Measurements from ENCODE around the gene UBAC2.

DNA sequence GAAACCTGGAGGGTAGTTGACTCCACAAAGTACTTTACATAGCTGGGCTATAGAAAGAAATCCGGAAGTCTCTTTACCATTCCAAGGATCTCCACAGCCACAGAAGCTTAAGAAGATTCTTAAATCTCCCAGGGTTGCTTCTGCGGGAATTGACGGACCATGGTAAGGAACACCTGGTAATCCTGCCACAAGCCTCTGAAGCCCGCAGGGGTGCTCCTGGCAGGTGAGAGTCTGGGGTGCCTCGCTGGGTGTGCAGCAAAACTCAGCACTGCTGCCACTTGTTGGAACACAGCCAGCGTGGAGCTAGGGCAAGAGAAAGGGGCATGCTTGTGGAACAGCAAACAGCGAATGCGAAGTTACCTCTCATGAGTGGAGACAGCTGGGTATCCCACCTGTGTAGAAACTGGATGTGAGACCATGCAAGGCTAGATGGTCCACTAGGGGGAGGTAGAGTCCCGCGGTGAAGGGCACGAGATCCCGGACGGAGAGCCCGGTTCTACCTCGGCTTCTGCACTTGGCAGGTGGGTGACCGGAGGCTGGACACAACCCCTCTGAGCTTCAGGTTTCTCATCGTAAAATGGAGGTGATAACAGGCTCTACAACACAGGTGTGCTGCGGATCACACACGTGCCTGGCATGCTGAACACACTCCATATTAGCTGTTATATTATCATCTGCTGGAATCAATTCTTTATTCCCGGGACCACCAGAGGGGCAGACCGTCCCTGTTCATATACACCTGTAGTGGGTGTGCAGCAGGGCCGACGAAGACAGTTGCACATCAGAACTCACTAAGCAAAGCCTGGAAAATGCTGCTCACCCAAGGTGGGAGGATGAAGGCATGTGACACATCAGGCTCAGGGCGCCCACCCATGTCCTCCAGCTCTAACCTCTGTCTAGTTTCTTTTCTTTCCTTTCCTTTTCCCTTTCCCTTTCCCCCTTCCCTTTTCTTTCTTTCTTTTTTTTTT lies 24.1 kb upstream of the UBAC2 start:
- TF ChIP-seq, protein P1, sequence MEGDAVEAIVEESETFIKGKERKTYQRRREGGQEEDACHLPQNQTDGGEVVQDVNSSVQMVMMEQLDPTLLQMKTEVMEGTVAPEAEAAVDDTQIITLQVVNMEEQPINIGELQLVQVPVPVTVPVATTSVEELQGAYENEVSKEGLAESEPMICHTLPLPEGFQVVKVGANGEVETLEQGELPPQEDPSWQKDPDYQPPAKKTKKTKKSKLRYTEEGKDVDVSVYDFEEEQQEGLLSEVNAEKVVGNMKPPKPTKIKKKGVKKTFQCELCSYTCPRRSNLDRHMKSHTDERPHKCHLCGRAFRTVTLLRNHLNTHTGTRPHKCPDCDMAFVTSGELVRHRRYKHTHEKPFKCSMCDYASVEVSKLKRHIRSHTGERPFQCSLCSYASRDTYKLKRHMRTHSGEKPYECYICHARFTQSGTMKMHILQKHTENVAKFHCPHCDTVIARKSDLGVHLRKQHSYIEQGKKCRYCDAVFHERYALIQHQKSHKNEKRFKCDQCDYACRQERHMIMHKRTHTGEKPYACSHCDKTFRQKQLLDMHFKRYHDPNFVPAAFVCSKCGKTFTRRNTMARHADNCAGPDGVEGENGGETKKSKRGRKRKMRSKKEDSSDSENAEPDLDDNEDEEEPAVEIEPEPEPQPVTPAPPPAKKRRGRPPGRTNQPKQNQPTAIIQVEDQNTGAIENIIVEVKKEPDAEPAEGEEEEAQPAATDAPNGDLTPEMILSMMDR (conservative IDR thresholded peaks at IDR 0.05 in 1 of 2, IDR thresholded peaks at IDR 0.05 in 1 of 2; ENCODE audit: low read depth in 1 of 2, low read length in 2 of 2) = peak; percentile 93 to 98
- no peak for TF ChIP-seq EZH2 (IDR thresholded peaks at IDR 0.05; ENCODE audit: low read length, missing control alignments)

Data from fibroblast of lung (primary cell).